GM23338 (cell line): ENCODE results near the gene NLGN3.

ENCODE experiments used
- EZH2 ChIP-seq: fragments of 200-600 bp; sonication (generic); IDR thresholded peaks from one replicate; pipeline ENCODE4 v1.8.0; 2017; ENCODE audit warnings: antibody characterized with exemption, mild to moderate bottlenecking, low read depth; ENCODE audit not compliant: unreplicated experiment
- EZH2phosphoT487 ChIP-seq: fragments of 200-600 bp; sonication (generic); IDR thresholded peaks from one replicate; pipeline ENCODE4 v1.8.1; 2018; ENCODE audit warnings: antibody characterized with exemption; ENCODE audit not compliant: unreplicated experiment
- POLR2AphosphoS5 ChIP-seq: IDR thresholded peaks from 2 replicates; pipeline ENCODE4 v1.6.1; 2016; ENCODE audit warnings: antibody characterized with exemption, low read depth
- REST ChIP-seq: IDR thresholded peaks from one replicate; pipeline ENCODE4 v1.6.1; 2018; ENCODE audit warnings: antibody characterized with exemption; ENCODE audit not compliant: unreplicated experiment
- ZNF331 ChIP-seq: fragments of 250-450 bp; sonication (Bioruptor Pico); IDR thresholded peaks from 2 replicates; pipeline ENCODE4 v1.5.0; 2020; ENCODE audit warnings: low read depth, mild to moderate bottlenecking, moderate library complexity
- TF ChIP-seq, protein P1 (sequence below), 2 experiments: fragments of 200-600 bp in 1 of 2; sonication (generic) in 1 of 2; conservative IDR thresholded peaks; 2 replicates each; pipeline versions ENCODE4 v1.5.1 to v1.6.1; 2016 to 2017; ENCODE audit warnings: antibody characterized with exemption in 2 of 2, low read depth in 2 of 2, mild to moderate bottlenecking in 2 of 2, moderate library complexity in 1 of 2

DNA sequence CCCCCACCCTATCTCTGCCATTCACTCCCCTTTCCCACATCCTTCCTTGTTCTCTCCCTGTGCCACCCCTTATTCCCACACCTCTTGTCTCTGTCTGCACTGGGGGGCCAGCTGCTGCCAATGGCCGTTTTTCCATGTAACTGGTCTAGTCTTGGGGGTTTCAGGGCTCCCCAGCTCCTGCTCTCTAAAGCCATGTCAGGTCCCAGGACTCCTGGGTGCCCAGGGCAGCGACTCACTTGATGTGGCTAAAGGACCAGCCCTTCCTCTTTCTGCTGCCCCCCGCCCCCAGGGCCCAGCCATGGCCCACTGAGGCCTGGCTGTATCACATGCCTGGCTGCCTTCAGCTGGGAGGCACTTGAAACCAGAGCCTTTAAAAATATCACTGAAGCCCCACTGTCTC lies 10.0 kb downstream of the NLGN3 start:
- TF ChIP-seq, protein P1, sequence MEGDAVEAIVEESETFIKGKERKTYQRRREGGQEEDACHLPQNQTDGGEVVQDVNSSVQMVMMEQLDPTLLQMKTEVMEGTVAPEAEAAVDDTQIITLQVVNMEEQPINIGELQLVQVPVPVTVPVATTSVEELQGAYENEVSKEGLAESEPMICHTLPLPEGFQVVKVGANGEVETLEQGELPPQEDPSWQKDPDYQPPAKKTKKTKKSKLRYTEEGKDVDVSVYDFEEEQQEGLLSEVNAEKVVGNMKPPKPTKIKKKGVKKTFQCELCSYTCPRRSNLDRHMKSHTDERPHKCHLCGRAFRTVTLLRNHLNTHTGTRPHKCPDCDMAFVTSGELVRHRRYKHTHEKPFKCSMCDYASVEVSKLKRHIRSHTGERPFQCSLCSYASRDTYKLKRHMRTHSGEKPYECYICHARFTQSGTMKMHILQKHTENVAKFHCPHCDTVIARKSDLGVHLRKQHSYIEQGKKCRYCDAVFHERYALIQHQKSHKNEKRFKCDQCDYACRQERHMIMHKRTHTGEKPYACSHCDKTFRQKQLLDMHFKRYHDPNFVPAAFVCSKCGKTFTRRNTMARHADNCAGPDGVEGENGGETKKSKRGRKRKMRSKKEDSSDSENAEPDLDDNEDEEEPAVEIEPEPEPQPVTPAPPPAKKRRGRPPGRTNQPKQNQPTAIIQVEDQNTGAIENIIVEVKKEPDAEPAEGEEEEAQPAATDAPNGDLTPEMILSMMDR (conservative IDR thresholded peaks at IDR 0.05; ENCODE audit: low read depth in 2 of 2), result no peak
- TF ChIP-seq EZH2 (no peak), ZNF331 (CRISPR knock-in tag) (no peak), EZH2phosphoT487 (no peak), POLR2AphosphoS5 (no peak), REST (no peak)
